HG02970 (cell line): ENCODE results near the gene GAMT.

Source experiments
- ATAC-seq: cut with Tn5 transposase; IDR thresholded peaks from one replicate; pipeline ENCODE4 v1.9.1; 2021; ENCODE audit warnings: mild to moderate bottlenecking, moderate library complexity, moderate number of reproducible peaks; ENCODE audit not compliant: unreplicated experiment, low FRiP score

Gene GAMT

DNA sequence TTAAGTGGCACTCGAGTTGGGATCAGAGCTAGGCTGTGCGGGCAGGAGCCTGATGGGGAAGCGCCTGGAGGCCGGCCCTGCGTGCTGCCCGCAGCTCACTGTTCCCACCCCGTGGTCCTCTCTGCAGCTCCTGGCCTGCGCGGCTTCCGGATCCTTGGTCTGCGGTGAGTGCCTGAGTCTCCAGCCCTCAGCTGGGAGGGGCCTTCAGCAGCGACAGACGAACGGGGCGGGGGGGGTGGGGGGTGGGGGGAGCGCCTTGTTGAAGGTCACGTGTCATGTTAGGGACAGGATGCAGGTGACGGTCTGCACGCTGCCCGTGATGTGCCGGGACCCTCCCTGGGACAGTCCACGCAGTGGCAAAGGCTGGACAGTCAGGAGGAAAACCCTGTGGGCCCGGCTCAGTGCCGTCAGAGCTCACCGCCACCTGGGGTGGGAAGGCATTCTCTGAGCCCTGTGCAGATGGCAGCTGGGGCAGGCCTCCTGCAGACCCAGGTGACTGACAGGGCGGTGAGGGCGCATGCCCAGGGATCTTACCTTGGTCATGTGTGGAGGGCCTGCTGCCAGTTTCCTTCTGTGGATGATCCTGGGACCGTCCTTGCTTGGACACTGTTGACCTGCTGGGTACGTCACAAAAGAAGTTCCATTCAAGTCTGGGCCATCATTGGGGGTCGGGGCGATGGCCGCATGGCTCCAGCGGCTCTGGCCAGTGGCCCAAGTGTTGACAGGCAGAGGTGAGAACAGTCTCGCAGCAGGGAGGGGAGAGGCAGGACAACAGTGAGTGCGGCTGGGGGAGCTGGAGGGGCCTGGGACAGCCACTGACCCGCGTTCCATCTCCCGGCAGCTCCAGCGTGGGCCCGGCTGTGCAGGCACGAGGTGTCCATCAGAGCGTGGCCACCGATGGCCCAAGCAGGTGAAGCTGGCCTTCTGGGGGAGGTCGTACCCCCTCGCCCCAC, 13.4 kb downstream of the GAMT start:
- no peak for ATAC-seq

DNA sequence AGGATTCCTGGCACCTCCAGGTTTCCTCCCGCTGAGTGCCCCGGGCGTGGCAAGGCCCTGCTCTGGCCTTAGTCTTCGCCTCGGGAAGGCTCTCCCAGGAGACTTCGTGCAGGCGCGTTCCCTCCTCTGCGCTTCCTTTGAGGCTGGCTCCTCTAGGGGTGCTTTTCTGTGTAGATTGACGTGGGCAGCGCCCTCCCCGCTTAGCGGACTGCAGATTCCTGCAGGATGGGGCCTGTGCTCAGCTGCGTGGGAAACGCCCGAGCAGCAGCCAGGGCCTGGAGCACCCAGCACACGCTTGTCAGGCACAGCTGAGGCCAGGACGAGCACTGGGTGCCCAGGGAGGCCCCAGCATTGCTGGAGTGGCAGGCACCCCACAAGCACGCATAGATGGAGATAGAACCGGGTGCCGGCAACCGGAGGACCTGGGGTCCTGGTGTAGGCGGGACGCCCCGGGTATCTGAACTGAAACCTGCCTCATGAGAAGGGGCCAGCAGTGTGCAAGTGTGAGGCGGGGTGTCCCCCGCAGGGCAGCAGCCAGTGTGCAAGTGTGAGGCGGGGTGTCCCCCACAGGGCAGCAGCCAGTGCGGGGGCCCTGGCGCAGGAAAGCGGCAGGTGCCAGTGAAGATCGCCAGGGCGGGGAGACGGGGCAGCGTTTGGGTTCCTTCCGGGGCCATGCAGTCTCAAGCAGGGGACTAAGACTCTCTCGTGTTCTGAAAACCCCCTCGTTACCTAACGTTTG, 14.2 kb downstream of the GAMT start:
- ATAC-seq, result no peak

DNA sequence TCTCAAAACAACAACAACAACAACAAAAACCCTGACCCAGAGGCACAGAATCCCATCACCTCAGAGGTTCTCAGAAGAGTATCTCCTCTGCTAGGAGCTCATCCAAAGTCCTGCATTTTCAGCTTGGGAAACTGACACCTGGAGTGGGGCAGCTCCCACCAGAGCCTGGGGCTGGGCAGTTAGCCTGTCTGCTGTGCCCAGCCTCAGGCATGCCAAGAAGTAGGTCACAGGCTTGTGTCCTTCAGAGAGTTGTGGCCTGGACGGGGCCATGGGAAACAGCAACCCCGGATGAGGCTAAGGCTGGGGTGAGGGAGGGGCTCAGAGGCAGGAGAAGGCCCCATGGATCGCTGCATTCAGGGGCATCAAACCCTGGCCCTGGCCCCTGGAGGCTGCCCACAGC, 15.5 kb downstream of the GAMT start:
- no peak for ATAC-seq

DNA sequence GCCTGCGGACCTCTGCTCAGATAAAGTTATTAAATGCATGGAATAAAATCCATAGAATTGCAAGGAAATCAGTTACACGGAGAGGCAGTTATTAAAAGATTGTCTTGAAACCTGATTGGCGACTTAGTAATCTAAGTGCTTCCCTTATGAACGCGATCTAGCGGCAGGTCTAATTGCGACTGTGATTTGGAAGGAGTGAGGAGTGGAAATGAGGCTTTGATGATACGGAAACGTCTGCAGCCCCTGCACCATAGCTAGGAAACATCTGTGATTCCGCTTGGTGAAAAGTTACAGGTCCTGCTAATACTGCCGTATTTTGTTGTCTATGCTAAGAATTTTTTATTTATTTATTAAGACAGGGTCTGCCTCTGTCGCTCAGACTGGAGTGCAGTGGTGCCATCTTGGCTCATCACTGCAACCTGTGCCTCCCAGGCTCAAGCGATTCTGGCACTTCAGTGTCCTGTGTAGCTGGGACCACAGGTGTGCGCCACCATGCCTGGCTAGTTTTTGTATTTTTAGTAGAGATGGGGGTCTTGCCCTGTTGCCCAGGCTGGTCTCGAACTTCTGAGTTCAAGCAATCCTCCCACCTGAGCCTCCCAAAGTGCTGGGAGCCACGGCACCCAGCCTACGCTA, 16.7 kb downstream of the GAMT start:
- ATAC-seq, result no peak

DNA sequence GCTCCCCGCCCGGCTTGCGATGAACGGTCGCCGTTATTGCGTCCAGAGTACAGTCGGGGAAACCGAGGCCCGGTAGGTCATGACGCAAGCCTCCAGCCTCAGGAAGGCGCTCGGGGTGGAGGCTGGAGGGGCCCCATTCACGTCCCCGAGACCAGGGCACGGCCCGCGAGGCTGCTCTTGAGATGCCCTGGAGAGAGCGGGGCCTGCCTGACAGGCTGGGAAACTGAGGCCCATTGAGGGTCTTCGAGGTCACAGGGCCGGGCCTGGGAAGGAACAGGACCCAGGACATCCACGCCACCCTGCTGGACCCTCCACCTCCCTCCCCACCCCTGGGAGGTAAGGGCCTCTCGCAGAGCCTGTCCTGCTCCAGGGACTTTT, 17.3 kb downstream of the GAMT start:
- no peak for ATAC-seq

DNA sequence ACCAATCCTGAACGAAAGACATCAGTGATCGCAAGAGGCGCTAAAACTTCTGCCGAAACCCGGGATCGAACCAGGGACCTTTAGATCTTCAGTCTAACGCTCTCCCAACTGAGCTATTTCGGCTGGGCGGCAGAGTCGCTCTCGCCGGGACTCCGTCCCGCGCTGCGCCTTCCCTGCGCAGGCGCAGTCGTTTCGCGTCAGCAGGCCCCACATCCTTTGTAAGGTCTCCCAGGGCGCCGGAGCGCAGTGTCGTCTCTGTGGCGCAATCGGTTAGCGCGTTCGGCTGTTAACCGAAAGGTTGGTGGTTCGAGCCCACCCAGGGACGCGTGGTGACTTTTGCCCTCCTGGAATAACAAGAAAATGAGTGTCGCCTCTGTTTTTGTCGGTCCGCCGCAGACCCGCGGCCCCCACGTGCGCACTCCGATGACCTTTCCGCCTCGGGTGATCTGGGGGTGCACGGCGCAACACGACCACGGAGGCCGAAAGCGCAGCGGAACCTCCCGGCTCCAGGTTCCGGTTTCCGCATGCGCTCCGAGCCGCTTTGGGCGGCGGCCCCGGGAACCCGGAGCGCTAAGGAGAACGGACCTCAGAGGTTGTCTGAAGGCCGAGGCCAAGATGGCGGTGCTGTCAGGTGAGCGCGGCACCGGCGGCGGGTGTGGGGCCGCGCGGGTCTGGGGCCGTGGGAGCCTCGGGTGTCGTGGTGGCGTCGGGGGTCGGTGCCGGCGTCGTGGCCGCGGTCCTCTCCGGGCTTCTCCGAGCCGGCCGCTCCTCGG, 17.8 kb downstream of the GAMT start, which contains the start of gene NDUFS7:
Gene NDUFS7, plus strand, starts transcription at position 596 of the 773 bp plus-strand sequence. Its CDS starts 20 bp downstream, at position 616.
- peak; percentile 88 for ATAC-seq

DNA sequence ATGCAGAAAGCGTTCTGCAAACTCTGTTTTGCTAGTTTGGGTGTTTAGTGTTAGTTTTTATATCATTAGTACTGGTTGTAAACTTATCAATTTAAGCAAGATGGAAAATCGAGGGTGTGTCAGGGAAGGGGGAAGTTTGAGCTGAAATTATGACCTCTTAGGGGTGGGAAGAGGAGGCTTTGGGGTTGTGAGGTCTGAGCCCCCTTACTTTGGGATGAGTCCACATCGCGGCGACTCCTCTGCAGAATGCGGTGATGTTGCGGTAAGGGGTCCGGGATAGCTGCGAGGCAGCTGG, 18.4 kb downstream of the GAMT start:
- no peak for ATAC-seq

DNA sequence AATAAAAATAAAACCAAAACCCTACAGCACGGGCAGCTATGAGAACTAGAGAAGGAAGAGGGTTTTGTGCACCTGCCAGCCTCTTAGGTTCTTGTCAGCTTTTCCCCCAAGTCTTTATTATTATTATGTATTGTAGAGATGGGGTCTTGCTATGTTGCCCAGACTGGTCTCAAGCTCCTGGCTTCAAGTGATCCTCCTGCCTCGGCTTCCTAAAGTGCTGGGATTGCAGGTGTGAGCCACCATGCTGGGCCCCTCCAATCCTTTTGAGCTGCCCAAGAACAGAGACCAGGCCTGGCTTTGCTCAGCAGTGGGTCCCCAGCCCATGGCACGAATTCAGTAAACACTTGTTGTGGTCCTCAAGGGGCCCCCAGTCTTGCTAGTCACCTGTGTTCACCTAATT, 19.1 kb downstream of the GAMT start:
- ATAC-seq, result no peak

DNA sequence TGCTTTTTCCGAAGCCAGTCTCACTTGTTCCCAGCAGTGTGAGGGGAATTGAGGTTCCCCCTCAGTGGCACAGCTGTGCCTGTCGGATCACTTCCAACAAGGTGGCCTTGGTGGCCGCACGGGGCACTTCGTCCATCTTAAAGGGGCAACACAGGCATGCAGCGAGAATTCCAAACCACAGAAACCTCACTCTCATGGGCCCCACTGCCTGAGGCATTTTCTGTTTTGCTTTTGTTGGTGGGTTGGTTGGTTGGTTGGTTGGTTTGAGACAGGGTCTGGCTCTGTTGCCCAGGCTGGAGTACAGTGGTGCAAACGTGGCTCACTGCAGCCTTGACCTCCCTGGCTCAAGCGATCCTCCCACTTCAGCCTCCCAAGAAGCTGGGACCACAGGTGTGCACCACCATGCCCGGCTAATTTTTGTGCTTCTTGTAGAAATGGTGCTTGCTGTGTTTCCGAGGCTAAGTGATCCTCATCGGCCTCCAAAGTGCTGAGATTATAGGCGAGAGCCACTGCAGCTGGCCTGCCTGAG, 21.3 kb downstream of the GAMT start:
- ATAC-seq, result no peak

DNA sequence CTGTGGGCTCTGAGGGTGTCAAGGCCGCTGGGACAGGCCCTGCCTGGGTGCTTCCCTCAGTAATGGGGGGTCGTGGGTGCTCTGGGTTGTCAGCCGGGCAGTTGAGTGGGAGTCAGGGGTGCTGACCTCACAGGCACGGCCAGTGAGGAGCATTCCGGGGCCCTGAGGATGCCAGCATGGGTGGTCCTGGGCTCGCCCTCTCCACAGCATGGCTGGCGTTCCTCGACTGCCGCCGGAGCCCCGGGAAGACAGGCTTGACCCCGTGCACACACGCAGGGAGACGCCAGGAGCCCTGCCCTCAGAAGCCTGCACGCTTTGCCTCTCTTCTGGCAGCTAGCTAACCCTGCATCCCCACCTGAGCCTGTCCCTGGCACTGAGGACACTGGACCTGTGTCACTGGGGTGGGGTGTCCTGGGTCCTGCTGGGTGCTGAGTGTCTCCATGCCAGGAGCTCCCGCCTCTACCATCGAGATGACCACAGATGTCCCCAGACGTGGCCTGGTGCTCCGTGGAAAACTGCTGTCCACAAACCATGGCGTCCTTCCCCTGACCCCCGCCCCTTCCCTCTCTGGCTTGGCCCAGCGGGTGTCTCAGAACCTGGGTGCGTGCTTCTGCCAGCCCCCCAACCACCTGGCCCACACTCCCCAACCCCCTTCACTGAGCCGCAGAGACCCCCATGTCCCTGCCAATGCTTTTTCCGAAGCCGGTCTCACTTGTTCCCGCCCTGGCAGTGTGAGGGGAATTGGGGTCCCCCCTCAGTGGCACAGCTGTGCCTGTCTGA, 22.0 kb downstream of the GAMT start:
- no peak for ATAC-seq

DNA sequence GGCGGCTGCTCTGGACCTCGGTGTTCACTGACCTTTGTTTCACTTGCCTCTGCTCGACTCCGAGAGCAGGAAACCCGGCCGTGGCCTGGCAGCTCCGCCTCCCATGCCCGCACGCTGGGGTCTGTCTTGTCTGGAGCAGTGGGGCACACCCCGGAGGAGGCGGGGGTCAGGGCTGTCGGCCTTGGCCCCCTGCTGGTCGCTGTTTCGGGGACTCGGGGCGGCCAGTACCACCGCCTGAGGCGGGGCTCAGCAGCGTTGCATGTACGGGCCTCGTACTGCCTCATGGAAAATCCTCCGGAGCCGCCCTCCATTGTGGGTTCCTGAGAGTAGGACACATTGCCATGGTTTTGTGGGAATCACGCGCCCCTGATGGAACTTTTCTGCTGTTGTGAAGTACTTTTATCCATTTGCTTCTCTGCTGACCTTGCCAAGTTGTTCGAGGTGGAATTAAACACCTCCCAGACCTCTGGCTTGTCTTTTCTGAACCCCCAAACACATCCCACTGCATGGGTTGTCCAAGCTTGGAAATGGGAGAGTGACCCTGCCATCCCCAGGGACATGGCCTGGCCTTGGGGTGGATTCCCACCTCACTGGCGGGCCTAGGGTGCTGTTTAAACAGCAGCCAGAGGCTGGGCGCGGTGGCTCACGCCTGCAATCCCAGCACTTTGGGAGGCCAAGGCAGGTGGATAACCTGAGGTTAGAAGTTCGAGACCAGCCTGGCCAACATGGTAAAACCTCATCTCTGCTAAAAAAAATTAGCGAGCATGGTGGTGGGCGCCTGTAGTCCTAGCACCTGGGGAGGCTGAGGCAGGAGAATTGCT, 23.2 kb downstream of the GAMT start:
- no peak for ATAC-seq

DNA sequence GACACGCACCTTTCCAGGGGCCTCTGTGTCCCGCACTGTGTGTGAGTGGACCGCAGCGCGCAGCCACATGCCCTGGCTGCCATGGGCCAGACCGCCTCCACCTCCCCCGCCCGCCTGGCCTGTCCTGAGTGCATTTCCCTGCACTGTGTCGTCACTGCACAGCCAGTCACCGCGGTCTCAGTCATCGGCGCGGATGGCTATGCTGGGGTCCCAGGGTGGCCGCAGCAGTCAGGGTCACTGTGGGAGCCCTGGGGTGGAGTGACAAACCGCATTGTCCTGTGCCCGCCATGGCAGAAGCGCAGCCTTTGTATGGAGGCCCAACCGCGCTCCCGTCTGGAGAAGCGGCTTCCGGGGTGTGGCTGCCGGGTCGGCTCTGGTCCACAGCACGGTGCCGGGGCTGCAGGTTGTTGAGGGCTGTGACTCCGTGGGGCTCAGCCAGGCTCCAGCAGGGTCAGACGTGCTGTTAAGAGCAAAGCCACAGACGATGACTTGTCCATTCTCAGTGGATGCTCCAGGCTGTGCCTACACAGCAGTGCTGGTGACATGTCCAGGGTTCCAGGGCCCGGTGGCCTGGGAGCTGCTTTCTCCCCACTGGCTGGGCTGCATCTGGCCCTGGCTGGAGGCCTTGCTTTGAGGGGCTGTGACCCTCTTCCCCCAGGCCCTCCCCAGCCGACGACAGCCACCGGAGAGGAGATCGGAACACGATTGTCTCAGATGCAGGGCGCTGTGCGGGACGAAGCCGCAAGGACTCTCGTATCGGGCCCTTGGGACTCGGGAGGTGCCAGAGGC, 24.0 kb downstream of the GAMT start:
- no peak for ATAC-seq

DNA sequence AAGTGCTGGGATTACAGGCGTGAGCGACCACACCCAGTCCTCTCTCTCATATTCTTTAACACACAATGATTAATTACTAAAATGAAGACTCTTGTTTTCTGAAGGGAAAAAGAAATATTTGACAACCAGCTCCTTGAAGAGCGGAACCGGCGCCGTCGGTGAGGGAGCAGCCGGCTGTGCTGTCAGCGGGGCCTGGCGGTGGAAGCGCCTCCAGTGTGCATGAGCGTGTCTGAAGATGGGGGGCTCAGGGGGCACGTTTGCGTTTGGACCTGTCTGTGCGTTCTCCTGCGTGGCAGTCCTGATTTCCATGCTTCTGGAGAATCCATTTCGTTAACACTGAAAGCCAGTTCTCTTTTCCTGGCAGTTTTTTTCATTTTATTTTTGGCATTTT, 24.9 kb downstream of the GAMT start:
- ATAC-seq, result no peak

DNA sequence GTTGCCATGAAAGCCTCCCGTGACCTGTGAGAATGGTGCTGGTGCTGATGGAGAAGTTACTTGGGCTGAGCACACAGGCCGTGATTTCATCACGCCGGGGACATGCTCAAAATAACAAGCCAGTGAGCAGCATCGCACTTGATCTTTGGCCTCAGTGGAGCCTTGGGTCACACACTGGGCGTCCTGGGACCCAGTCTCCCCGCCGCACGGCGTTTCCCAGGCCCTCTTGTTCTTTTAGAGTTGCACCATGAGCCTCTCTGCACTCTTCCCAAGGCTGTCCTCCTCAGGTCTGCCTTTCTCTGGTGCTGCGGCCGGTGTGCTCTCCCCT, 27.1 kb downstream of the GAMT start:
- ATAC-seq, result no peak

DNA sequence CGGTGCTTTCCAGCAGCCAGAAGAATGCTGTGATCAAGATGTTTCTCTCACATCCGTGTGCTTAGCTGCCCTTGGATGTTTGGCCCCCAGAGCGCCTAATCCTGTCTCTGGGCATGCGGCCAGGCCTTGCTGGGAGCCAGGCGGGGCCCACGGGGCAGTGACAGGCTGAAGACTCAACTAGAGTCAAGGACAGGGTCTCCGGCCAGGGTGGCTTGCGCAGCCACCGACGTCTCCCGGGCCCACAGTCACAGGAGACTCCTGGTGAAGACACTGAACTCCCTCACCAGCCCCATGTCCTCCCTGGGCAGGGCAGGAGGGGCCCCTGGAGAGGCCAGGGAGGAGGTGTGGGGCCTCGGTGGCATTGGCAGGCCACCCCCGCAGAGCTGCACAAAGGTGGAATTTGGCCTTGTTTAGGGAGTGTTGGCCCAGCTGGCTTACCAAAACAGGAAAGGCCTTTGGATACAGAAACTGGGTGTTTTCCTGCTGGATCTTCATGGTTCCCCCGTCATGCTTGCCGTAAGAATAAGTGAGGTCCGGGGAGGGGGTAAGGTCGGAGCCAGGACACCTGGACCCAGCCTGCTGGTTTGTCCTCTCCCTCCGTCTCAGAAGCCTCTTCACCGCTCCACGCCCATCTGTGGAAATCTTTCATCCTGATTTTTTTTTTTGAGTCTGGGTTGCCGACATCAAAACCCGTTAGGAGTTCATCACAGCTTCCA, 27.6 kb downstream of the GAMT start:
- no peak for ATAC-seq

DNA sequence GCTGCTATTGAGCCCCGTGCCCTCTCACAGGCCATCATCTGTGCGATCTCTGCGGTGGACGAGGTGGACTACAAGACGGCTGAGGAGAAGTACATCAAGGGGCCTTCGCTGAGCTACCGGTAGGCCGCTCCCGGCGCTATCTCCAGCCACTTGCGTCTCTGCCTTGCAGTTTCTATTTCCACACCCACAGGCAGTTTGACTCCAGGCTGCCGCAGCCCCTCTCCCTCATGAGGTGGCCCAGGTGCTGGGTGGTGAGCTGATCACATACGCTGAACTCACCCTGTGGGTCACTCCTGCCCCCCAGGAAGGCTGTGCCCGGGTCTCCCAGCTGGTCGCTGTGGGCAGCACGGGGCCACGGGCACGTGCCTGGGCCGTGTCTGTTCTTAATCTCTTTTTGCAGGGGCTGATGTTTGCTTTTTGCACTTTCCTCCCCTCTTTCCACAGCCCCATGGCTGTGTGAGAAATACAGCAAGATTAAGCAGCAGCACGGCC, 28.3 kb downstream of the GAMT start:
- no peak for ATAC-seq

DNA sequence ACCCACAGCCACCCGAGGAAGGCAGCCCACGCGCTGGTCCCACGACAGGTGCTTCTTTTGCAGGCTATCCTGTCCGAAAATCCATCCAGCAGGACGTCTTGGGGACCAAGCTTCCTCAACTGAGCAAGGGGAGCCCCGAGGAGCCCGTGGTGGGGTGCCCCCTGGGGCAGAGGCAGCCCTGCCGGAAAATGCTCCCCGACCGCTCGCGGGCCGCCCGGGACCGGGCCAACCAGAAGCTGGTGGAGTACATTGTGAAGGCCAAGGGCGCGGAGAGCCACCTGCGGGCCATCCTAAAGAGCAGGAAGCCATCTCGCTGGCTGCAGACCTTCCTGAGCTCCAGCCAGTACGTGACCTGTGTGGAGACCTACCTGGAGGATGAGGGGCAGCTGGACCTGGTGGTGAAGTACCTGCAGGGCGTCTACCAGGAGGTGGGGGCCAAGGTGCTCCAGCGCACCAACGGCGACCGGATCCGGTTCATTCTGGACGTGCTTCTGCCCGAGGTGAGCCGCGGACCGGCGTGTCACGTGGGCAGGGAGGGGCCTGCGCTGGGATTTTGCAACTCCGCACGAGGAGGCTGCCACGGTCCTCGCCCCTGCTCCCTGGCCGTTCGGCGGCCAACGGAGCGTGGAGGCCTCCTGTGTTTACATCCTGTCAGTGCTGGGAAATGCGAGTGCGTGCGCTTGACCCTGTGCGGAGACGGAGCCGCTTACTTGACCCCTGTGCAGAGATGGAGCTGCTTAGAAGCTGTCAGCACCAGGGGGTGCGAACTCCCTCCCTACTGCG, 30.6 kb downstream of the GAMT start:
- no peak for ATAC-seq
